Fibroblast of lung (primary cell): ENCODE measurements around the gene IGSF21. TPM values are rescaled to one million over a fixed set of nuclear protein-coding genes. Genes with fewer than 3 reads are reported as not detected.

Experiments
- DNase-seq, 2 donors: peaks; one replicate each; pipeline versions ENCODE4 v3.0.0 to v3.0.0-alpha.2; 2010; ENCODE audit warnings: low read depth in 2 of 2
- H2AFZ ChIP-seq: 2 replicates; pipeline ENCODE4 v1.5.1; 2012; ENCODE audit warnings: low read length, control low read depth, inconsistent platforms
- H3K27ac ChIP-seq: 2 replicates; pipeline ENCODE4 v1.5.1; 2011; ENCODE audit warnings: low read length, control low read depth; ENCODE audit not compliant: insufficient read depth
- H3K27me3 ChIP-seq: 2 replicates; pipeline ENCODE4 v1.5.1; 2011; ENCODE audit warnings: mild to moderate bottlenecking, low read length; ENCODE audit not compliant: control insufficient read depth, insufficient read depth
- H3K36me3 ChIP-seq: 2 replicates; pipeline ENCODE4 v1.5.1; 2011; ENCODE audit warnings: low read length; ENCODE audit not compliant: control insufficient read depth, insufficient read depth
- H3K4me1 ChIP-seq: 2 replicates; pipeline ENCODE4 v1.5.1; 2011; ENCODE audit warnings: low read length; ENCODE audit not compliant: control insufficient read depth, insufficient read depth; ENCODE audit errors: extremely low read depth
- H3K4me2 ChIP-seq: 2 replicates; pipeline ENCODE4 v1.5.1; 2011; ENCODE audit warnings: low read length, control low read depth; ENCODE audit not compliant: insufficient read depth; ENCODE audit errors: extremely low read depth
- H3K4me3 ChIP-seq, 4 experiments: fragments of 200-600 bp in 1 of 4; sonication (generic) in 1 of 4; replicated peaks in 1 of 4; 2 replicates each; pipeline ENCODE4 v1.5.1; 2011 to 2016; ENCODE audit warnings: low read length in 4 of 4, low read depth in 3 of 4, mild to moderate bottlenecking in 3 of 4, control low read depth in 2 of 4, inconsistent platforms in 1 of 4, mixed read lengths in 1 of 4; ENCODE audit not compliant: insufficient read depth in 1 of 4; ENCODE audit errors: control extremely low read depth in 1 of 4
- H3K79me2 ChIP-seq: 2 replicates; pipeline ENCODE4 v1.5.1; 2012; ENCODE audit warnings: mild to moderate bottlenecking, low read length, inconsistent platforms; ENCODE audit not compliant: control insufficient read depth, insufficient read depth
- H3K9ac ChIP-seq: 2 replicates; pipeline ENCODE4 v1.5.1; 2011; ENCODE audit warnings: mild to moderate bottlenecking, low read length, control low read depth; ENCODE audit not compliant: insufficient read depth
- H3K9me3 ChIP-seq: 2 replicates; pipeline ENCODE4 v1.5.1; 2012; ENCODE audit warnings: low read depth, low read length; ENCODE audit not compliant: control insufficient read depth, insufficient read depth
- H4K20me1 ChIP-seq: 2 replicates; pipeline ENCODE4 v1.5.1; 2011; ENCODE audit warnings: low read length; ENCODE audit not compliant: control insufficient read depth, insufficient read depth; ENCODE audit errors: extremely low read depth
- EZH2 ChIP-seq: IDR thresholded peaks from 2 replicates; pipeline ENCODE4 v1.5.1; 2012; ENCODE audit warnings: low read length, control low read depth, mild to moderate bottlenecking; ENCODE audit errors: missing control alignments
- polyA plus RNA-seq, 2 donors: library from polyadenylated mRNA; depleted of rRNA in 1 of 2; stranded (reverse) in 1 of 2; unstranded in 1 of 2; fragments of >200 nt; gene quantifications; 2 replicates each; pipeline ENCODE4 v1.2.1, GENCODE V29; 2011 to 2012; ENCODE audit warnings: missing spikeins in 1 of 2
- total RNA-seq: library from RNA; depleted of rRNA; stranded (reverse); fragments of >200 nt; gene quantifications from 2 replicates; pipeline ENCODE4 v1.2.1, GENCODE V29; 2014
- TF ChIP-seq, protein P1 (sequence below), 2 donors: IDR thresholded peaks in 1 of 2; conservative IDR thresholded peaks in 1 of 2; 1 replicate in 1 of 2; 2 replicates in 1 of 2; pipeline ENCODE4 v1.5.1; 2011 to 2012; ENCODE audit warnings: low read length in 2 of 2, control low read depth in 1 of 2, inconsistent platforms in 1 of 2, low read depth in 1 of 2, mild to moderate bottlenecking in 1 of 2

The IGSF21 gene
- total and polyA plus RNA-seq, 2 donors (not counting 1 experiment from before 2014, with no cell fraction given), result not detected

DNA sequence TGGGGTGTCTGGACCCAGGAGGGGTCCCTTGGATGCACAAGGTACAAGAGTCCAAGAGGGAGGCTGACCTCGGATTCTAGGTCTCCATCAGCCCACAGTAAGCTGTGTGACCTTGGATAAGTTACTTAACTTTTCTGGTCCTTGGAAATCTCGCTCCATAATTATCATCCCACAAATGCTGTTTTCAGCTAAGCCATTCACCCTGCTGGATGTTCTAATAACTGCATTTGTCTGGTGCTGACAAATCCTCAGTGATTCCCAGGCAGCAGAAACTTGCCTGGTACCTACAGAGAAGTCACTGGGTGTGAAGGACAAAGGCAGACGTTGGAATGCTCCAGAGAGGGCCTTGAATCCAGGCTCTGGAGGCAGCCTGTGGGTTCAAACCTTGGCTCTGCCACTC lies 89.7 kb downstream of the IGSF21 start:
- DNase-seq, result no peak
- no peaks in the 10 kb centered on the region for H3K9me3 ChIP-seq
- H3K9ac ChIP-seq, result no peak overlapping the region
- no peaks in the 10 kb centered on the region for H4K20me1 ChIP-seq
- no peaks in the 10 kb centered on the region for H3K4me1 ChIP-seq
- no peaks in the 10 kb centered on the region for H3K36me3 ChIP-seq
- no peak overlapping the region for H2AFZ ChIP-seq
- TF ChIP-seq, protein P1, sequence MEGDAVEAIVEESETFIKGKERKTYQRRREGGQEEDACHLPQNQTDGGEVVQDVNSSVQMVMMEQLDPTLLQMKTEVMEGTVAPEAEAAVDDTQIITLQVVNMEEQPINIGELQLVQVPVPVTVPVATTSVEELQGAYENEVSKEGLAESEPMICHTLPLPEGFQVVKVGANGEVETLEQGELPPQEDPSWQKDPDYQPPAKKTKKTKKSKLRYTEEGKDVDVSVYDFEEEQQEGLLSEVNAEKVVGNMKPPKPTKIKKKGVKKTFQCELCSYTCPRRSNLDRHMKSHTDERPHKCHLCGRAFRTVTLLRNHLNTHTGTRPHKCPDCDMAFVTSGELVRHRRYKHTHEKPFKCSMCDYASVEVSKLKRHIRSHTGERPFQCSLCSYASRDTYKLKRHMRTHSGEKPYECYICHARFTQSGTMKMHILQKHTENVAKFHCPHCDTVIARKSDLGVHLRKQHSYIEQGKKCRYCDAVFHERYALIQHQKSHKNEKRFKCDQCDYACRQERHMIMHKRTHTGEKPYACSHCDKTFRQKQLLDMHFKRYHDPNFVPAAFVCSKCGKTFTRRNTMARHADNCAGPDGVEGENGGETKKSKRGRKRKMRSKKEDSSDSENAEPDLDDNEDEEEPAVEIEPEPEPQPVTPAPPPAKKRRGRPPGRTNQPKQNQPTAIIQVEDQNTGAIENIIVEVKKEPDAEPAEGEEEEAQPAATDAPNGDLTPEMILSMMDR (conservative IDR thresholded peaks at IDR 0.05 in 1 of 2, IDR thresholded peaks at IDR 0.05 in 1 of 2; ENCODE audit: low read depth in 1 of 2, low read length in 2 of 2), result no peak
- no peak for TF ChIP-seq EZH2
- H3K27ac ChIP-seq, result no peak overlapping the region
- no peak overlapping the region for H3K4me2 ChIP-seq
- no peaks in the 10 kb centered on the region for H3K79me2 ChIP-seq
- no peaks in the 10 kb centered on the region for H3K27me3 ChIP-seq
- no peak overlapping the region for H3K4me3 ChIP-seq

DNA sequence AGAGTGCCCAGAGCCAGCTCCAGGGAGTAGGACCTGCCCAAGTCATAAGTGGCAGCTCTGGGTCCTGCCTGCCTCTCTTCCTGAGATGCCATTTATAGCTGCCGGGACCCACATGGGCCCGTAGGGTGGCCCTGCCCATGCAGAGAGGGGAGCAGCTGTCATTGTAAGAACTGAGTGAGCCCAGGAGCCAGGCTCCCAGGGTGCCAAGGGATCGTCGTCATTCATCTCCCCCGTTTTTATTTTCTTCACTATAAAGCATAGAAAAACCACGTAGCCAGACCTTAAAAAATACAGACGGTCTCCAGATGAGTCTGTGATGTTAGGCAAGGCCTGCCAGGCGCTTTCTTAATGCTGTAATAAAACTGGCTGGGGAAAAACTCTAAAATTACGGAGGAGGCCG lies 90.7 kb downstream of the IGSF21 start:
- no peaks in the 10 kb centered on the region for H3K79me2 ChIP-seq
- no peak for TF ChIP-seq EZH2
- TF ChIP-seq, protein P1 (conservative IDR thresholded peaks at IDR 0.05 in 1 of 2, IDR thresholded peaks at IDR 0.05 in 1 of 2; ENCODE audit: low read depth in 1 of 2, low read length in 2 of 2), result no peak
- DNase-seq, result no peak
- no peaks in the 10 kb centered on the region for H3K36me3 ChIP-seq
- no peak overlapping the region for H3K27ac ChIP-seq
- H3K27me3 ChIP-seq, result no peaks in the 10 kb centered on the region
- no peaks in the 10 kb centered on the region for H3K4me1 ChIP-seq
- H3K9ac ChIP-seq, result no peak overlapping the region
- H2AFZ ChIP-seq, result no peak overlapping the region
- H3K4me2 ChIP-seq, result no peak overlapping the region
- H4K20me1 ChIP-seq, result no peaks in the 10 kb centered on the region
- no peak overlapping the region for H3K4me3 ChIP-seq
- H3K9me3 ChIP-seq, result no peaks in the 10 kb centered on the region

DNA sequence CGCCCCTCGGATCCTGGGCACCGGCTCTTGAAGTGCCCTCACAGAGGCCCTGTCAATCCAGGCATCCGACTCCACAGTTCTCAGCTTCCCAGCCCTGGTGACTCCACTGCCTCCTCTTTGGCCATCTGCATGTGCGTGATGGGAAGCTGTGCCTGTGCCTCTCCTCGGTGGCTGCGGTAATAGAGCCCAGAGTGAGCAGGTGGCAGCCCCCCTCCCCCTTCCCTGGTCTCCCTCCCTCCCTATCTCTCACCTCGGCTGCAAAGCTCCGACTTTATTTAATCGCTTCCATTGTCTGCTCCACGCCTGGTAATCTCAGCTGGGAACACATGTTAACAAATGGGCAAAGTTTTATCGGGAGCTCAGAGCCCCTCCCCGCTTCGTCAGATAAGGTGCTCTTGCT lies 91.9 kb downstream of the IGSF21 start:
- H2AFZ ChIP-seq, result no peak overlapping the region
- no peaks in the 10 kb centered on the region for H3K9me3 ChIP-seq
- H3K9ac ChIP-seq, result no peak overlapping the region
- no peaks in the 10 kb centered on the region for H3K27me3 ChIP-seq
- no peaks in the 10 kb centered on the region for H3K4me1 ChIP-seq
- DNase-seq, result no peak
- no peak overlapping the region for H3K4me2 ChIP-seq
- TF ChIP-seq, protein P1 (conservative IDR thresholded peaks at IDR 0.05 in 1 of 2, IDR thresholded peaks at IDR 0.05 in 1 of 2; ENCODE audit: low read depth in 1 of 2, low read length in 2 of 2), result no peak
- TF ChIP-seq EZH2, result no peak
- H3K36me3 ChIP-seq, result no peaks in the 10 kb centered on the region
- H3K79me2 ChIP-seq, result no peaks in the 10 kb centered on the region
- H3K4me3 ChIP-seq, result no peak overlapping the region
- no peak overlapping the region for H3K27ac ChIP-seq
- H4K20me1 ChIP-seq, result no peaks in the 10 kb centered on the region
